H54 (cell line): ENCODE measurements around the gene ANGEL1.

Experiments
- DNase-seq: peaks from one replicate; pipeline ENCODE4 v3.0.0; 2011; ENCODE audit warnings: low spot score, mixed read lengths; ENCODE audit not compliant: insufficient read length
- FAIRE-seq: peaks from 3 replicates; lab custom pipeline; 2011; peaks lifted over from hg19 to GRCh38; lab: Jason Lieb, UNC
- POLR2A ChIP-seq: IDR thresholded peaks from 2 replicates; pipeline ENCODE4 v1.6.1; 2011; ENCODE audit warnings: low read depth, mild to moderate bottlenecking, low read length

The ANGEL1 gene

DNA sequence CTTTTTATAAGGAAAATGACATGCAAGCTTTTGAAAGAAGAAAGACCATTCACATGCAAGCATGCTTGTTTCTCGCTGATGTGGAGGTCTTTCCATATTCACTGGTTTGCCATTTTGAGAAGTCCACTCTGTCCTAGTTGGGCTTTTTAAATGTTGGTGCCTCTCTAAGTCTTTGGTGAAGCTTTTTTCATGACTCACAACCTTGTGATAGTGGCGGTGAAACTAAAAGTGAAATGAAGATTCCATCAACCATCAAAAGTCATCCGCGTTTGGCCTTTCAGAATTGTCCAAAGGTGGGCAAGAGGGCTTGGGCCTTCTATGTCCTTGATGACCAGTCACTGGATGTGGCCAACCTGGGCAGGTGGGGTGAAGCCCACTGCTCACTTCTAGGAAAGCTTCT is 17.9 kb upstream of the ANGEL1 start:
- FAIRE-seq (no peak), DNase-seq (no peak)
- no peak for TF ChIP-seq POLR2A

DNA sequence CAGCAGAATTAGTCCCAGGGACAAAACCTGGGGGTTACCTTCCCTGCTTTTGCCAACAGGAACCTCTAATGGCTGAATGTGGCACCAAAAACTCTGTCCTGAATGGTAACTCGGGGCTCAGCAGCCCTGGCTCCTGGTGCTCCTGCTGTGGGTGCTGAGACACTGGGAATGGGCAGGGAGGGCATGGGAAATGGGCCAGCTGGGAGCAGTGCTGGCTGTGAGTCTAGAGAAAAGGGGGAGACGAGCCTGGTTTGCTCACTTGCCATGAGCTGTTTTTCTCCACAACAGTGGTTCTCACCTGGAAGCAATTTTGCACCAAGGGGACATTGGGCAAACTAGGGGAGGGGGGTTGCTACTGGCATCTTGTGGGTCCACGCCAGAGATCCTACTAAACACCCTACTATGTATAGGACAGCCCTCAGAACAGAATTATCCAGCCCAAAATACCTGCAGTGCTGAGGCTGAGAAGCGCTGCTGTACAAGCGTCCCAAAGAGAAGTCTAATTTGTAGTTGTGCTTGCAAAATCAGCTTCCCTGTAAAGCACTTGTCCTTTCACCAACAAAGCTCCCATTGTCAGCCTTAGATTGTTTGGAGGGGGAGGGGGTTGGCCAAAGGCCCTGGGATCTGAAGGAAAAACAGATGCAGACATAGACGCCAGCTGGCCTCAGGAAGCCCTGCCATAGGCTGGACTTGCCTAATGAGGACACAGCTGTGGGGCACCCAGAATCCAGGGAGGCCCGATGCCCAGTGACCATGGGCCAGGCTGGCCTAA is 17.2 kb upstream of the ANGEL1 start:
- FAIRE-seq, result no peak
- no peak for TF ChIP-seq POLR2A
- no peak for DNase-seq

GRCh38 chr14:76829013-76829365 is 16.3 kb upstream of the ANGEL1 start:
- TF ChIP-seq POLR2A, result no peak
- FAIRE-seq (no peak), DNase-seq (no peak)

GRCh38 chr14:76828339-76829012 is 15.8 kb upstream of the ANGEL1 start:
- DNase-seq (no peak), FAIRE-seq (no peak)
- TF ChIP-seq POLR2A, result no peak

DNA sequence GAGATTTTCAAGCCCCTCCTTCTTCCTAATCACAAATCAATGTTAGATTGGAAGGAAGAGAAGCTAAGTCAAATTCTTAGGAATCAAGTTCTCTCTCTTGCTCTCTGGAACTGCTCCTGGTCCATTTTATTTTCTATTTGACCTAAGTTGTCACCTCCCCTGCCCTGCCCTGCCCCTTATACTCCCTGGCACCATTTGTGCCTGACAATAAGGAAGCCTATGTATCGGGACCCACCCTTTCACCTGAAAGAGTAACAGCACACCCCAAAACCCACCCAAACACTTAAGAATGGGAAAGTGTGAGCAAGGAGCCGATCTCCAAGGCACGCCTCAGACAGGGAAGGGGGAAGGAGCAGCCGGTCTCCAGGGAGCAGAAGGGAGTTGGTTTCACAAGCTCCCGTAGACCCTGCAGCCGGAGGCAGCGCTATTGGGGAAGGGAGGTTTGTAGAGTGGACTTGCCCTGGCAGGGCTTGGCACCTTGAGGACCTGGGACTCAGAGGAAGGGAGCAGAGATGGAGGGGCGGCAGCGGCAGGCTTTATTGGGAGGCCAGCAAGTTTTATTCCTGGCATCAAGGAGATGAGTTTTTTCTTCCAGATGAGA is 15.1 kb upstream of the ANGEL1 start:
- DNase-seq (no peak), FAIRE-seq (no peak)
- no peak for TF ChIP-seq POLR2A

DNA sequence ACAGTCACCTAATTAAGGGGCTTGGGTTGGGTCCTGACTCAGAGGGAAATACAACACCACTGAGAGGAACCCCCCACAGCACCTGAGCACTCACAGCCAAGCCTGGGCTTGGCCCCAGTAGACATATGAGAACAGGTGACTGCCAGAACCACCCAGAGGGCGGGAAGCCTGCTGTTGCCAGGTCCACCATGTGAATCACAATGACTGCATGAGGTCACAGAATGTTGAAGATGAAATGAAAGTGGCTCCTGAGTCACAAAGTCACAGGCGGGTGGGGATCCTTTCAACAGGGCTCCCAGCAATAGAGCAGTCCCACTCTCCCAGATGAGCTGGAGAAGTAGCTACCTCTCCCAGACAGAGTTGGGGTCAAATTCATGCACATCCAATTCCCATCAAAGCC is 13.4 kb upstream of the ANGEL1 start, which contains the start of gene LRRC74A:
LRRC74A (plus strand) TSS at position 287 of the 400 bp plus-strand sequence. CDS start 290 bp downstream, outside the sequence.
- no peak for DNase-seq
- TF ChIP-seq POLR2A, result no peak
- no peak for FAIRE-seq

DNA sequence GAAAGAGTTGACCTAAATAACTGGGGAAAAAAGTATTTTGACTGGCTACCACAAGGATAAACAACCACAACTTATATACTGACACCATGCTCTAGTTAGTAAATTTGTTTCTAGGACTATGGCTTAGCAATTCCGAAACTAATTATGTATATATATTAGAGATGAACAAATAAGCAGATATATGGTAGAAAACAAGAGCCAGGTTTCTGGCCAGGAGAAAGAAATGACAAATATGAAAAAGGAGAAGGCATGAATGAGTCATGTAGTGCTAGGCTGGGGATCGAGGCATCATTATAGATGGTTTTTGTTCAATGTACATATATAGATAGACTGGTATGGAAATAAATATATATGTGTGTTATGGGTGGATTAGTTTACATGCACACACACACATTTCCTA is 8.0 kb upstream of the ANGEL1 start:
- DNase-seq, result no peak
- no peak for TF ChIP-seq POLR2A
- FAIRE-seq, result no peak

DNA sequence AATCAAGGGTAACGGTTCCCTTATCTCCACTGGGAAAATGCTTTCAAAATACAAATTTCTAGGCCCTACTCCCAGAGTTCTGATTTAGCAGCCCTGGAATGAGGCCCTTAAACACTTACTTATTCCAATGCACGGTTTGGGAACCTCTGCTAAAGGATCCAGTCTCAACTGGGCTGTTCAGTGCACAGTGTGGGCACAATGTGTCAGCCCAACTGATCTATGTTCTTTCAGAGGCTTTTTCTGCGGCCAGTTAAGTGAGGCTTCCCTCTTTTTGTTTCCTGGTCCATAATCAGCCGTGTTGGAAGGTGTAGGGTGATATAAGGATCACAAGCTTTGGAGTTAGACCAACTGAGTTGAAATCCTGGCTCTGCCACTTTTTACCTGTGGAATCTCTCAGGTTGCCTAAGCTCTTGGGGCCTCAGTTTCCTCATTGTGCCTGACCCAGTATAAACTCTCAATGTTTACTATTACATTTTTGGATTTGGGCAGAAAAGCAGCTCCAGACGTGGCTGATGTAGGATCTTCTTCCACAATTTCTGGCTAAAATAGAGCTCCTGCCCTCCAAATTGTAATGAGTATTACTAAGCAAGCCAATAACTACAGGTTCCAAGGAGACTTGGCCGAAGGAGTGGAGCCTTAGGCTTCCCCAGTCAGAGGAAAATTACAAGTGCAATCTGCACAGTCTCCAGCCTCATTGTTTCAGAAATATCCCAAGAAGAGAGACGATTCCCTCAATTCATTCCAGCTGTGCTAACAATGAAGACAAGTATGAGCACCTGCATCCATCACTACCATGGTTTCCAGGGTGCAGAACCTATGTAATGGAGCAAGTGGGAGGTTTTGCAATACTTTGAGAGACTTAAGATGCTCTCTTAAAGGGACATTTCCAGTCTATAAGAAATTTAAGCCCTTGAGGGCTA is 2.3 kb upstream of the ANGEL1 start:
- no peak for TF ChIP-seq POLR2A
- DNase-seq (no peak), FAIRE-seq (no peak)

GRCh38 chr14:76812093-76812421 is 625 bp downstream of the ANGEL1 start:
- no peak for DNase-seq
- FAIRE-seq, result no peak
- no peak for TF ChIP-seq POLR2A

GRCh38 chr14:76811561-76811960 is 1.1 kb downstream of the ANGEL1 start:
- FAIRE-seq (no peak), DNase-seq (no peak)
- no peak for TF ChIP-seq POLR2A

GRCh38 chr14:76810953-76811400 is 1.7 kb downstream of the ANGEL1 start:
- peak; percentile 62 for FAIRE-seq
- no peak for DNase-seq
- no peak for TF ChIP-seq POLR2A

- FAIRE-seq (no peak), DNase-seq (no peak)
- TF ChIP-seq POLR2A, result no peak
Measured at GRCh38 chr14:76810525-76810924, 2.2 kb downstream of the ANGEL1 start.

- DNase-seq (no peak), FAIRE-seq (no peak)
- no peak for TF ChIP-seq POLR2A
Measured at GRCh38 chr14:76808990-76809389, 3.7 kb downstream of the ANGEL1 start.
